ENCODE data around the gene SPINK9.

- TF ChIP-seq CTCF (IDR thresholded peaks at IDR 0.05; ENCODE audit: poor library complexity): peak; percentile 67
- no peak for TF ChIP-seq EZH2 (IDR thresholded peaks at IDR 0.05; ENCODE audit: borderline replicate concordance)
- TF ChIP-seq EZH2phosphoT487 (IDR thresholded peaks at IDR 0.05; ENCODE audit: low read depth, severe bottlenecking, unreplicated experiment): no peak
These were observed 44.8 kb upstream of the SPINK9 start for GRCh38 chr5:148290271-148291195.

Data from hepatocyte (in vitro differentiated cells).